Liver (tissue), 9 donors: Measurements from ENCODE around the gene CEP131. TPM values are rescaled to one million over a fixed set of nuclear protein-coding genes. Genes with fewer than 3 reads are reported as not detected.

Experiments used
- DNase-seq: peaks from one replicate; pipeline ENCODE4 v3.0.0-alpha.2; 2017; ENCODE audit warnings: low spot score
- H3K27ac ChIP-seq, 2 donors: one replicate each; pipeline ENCODE4 v1.7.0; 2013; ENCODE audit warnings: inconsistent platforms in 2 of 2, low read length in 2 of 2, control low read depth in 1 of 2, low read depth in 1 of 2, mild to moderate bottlenecking in 1 of 2
- H3K27me3 ChIP-seq, 4 donors: one replicate each; pipeline versions ENCODE4 v1.6.1 to v1.7.0; 2013; ENCODE audit warnings: low read length in 3 of 4, inconsistent platforms in 1 of 4, mild to moderate bottlenecking in 1 of 4, moderate library complexity in 1 of 4; ENCODE audit not compliant: control insufficient read depth in 4 of 4, insufficient read depth in 4 of 4
- H3K36me3 ChIP-seq, 4 donors: one replicate each; pipeline versions ENCODE4 v1.6.1 to v1.7.0; 2013; ENCODE audit warnings: low read length in 3 of 4, mild to moderate bottlenecking in 3 of 4, low read depth in 1 of 4, moderate library complexity in 1 of 4; ENCODE audit not compliant: control insufficient read depth in 4 of 4, insufficient read depth in 3 of 4
- H3K4me1 ChIP-seq, 4 donors: one replicate each; pipeline versions ENCODE4 v1.6.1 to v1.7.0; 2013; ENCODE audit warnings: low read length in 3 of 4, mild to moderate bottlenecking in 3 of 4, moderate library complexity in 1 of 4; ENCODE audit not compliant: control insufficient read depth in 4 of 4, insufficient read depth in 4 of 4
- H3K4me3 ChIP-seq, 3 donors: one replicate each; pipeline versions ENCODE4 v1.6.1 to v1.7.0; 2013; ENCODE audit warnings: low read length in 3 of 3, control low read depth in 1 of 3, low read depth in 1 of 3, mild to moderate bottlenecking in 1 of 3
- H3K9ac ChIP-seq, 2 donors: one replicate each; pipeline ENCODE4 v1.7.0; 2013; ENCODE audit warnings: low read length in 2 of 2, mild to moderate bottlenecking in 2 of 2, moderate library complexity in 2 of 2, control low read depth in 1 of 2, low read depth in 1 of 2
- H3K9me3 ChIP-seq, 4 donors: one replicate each; pipeline versions ENCODE4 v1.6.1 to v1.7.0; 2013; ENCODE audit warnings: low read length in 3 of 4; ENCODE audit not compliant: control insufficient read depth in 4 of 4
- CTCF ChIP-seq: fragments of 150-350 bp; IDR thresholded peaks from 2 replicates; pipeline ENCODE4 v1.5.1; 2017; ENCODE audit warnings: improper control_type of control experiment, low read depth, low read length; ENCODE audit not compliant: missing input control
- FOXA1 ChIP-seq: IDR thresholded peaks from 2 replicates; pipeline ENCODE4 v1.6.1; 2016; ENCODE audit warnings: antibody characterized with exemption
- FOXA2 ChIP-seq: IDR thresholded peaks from 2 replicates; pipeline ENCODE4 v1.6.1; 2016; ENCODE audit warnings: antibody characterized with exemption
- HNF4G ChIP-seq: IDR thresholded peaks from 2 replicates; pipeline ENCODE4 v1.6.1; 2016; ENCODE audit warnings: antibody characterized with exemption
- JUND ChIP-seq, 2 donors: IDR thresholded peaks; 2 replicates each; pipeline ENCODE4 v1.6.1; 2016; ENCODE audit warnings: antibody characterized with exemption in 2 of 2
- MAX ChIP-seq: IDR thresholded peaks from 2 replicates; pipeline ENCODE4 v1.6.1; 2016; ENCODE audit warnings: antibody characterized with exemption
- NR2F2 ChIP-seq: IDR thresholded peaks from 2 replicates; pipeline ENCODE4 v1.6.1; 2016; ENCODE audit warnings: antibody characterized with exemption
- REST ChIP-seq: IDR thresholded peaks from 2 replicates; pipeline ENCODE4 v1.6.1; 2016; ENCODE audit warnings: antibody characterized with exemption, mild to moderate bottlenecking
- RXRA ChIP-seq, 2 donors: IDR thresholded peaks; 2 replicates each; pipeline ENCODE4 v1.6.1; 2017 to 2018; ENCODE audit warnings: antibody characterized with exemption in 2 of 2, mild to moderate bottlenecking in 1 of 2
- TAF1 ChIP-seq: conservative IDR thresholded peaks from 2 replicates; pipeline ENCODE4 v1.6.1; 2016; ENCODE audit warnings: antibody characterized with exemption, mild to moderate bottlenecking
- YY1 ChIP-seq: IDR thresholded peaks from 2 replicates; pipeline ENCODE4 v1.6.1; 2016; ENCODE audit warnings: antibody characterized with exemption, mild to moderate bottlenecking
- ZBTB33 ChIP-seq: IDR thresholded peaks from 2 replicates; pipeline ENCODE4 v1.6.1; 2016; ENCODE audit warnings: antibody characterized with exemption
- WGBS: extraction: QIAGEN DNeasy Blood & Tissue Kit; methylation state at CpG from one replicate; pipeline ENCODE4 v1.1.7; 2013; 5-methylcytosine and 5-hydroxymethylcytosine counted together
- polyA plus RNA-seq, 2 donors: library from polyadenylated mRNA; stranded (reverse) in 1 of 2; unstranded in 1 of 2; fragments of 200-250 nt in 1 of 2; fragments of >200 nt in 1 of 2; fragmentation: Nextera tagmentation in 1 of 2; extraction: Ambion mirVana in 1 of 2; gene quantifications; one replicate each; pipeline versions ENCODE4 v1.2.1 to v1.2.3, GENCODE V29; 2013 to 2015
- total RNA-seq, 2 donors: library from RNA; depleted of rRNA; stranded (reverse); fragments of >200 nt; gene quantifications; one replicate each; pipeline ENCODE4 v1.2.3, GENCODE V29; 2014
- TF ChIP-seq, protein P1 (sequence below): IDR thresholded peaks from 2 replicates; pipeline ENCODE4 v1.6.1; 2016; ENCODE audit warnings: antibody characterized with exemption
- donor health status: healthy.
- donor health status: healthy.
- donor health status: healthy.
- donor health status: healthy.
- donor health status: healthy.

CEP131 gene
- total and polyA plus RNA-seq, 4 donors = 0.71 to 6.3 (median 2.2) TPM

DNA sequence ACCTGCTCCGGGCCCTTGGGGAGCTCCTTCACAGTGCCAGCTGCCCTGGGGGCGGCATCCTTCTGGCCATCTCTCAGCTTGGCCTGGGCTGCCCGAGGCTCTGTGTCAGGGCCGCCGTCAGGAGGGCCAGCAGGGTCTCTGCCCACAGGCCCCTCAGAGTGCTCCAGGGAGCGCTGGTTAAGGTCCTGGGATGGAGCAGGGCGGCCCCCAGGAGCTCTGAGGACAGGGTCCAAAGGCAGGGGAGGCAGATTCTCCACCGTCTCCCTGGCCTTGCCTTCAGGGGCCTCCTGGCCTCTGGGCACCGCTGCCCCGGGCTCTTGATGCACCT is 23.5 kb upstream of the CEP131 start:
- Histone ChIP-seq H3K9ac (no peak overlapping the region), H3K27ac (no peak overlapping the region), H3K9me3 (no peaks in the 10 kb centered on the region), H3K27me3 (no peaks in the 10 kb centered on the region), H3K36me3 (peaks cover 0 to 20% (median 14%) of the 10 kb centered on the region in 4 donors), H3K4me3 (no peak overlapping the region), H3K4me1 (peaks cover 0 to 6% (median 0%) of the 10 kb centered on the region in 4 donors)
- no peak for DNase-seq
- 95% methylated on average over 10 of the region's 10 CpGs for WGBS
- TF ChIP-seq, protein P1, sequence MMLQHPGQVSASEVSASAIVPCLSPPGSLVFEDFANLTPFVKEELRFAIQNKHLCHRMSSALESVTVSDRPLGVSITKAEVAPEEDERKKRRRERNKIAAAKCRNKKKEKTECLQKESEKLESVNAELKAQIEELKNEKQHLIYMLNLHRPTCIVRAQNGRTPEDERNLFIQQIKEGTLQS = no peak
- TF ChIP-seq ZBTB33 (no peak), RXRA (IDR thresholded peaks at IDR 0.05) (no peak), FOXA1 (no peak), CTCF (no peak), HNF4G (no peak), NR2F2 (no peak), JUND (IDR thresholded peaks at IDR 0.05) (no peak), FOXA2 (no peak), REST (no peak), MAX (no peak), TAF1 (no peak)

- Histone ChIP-seq H3K4me3 (no peak overlapping the region), H3K27ac (no peak overlapping the region), H3K27me3 (no peaks in the 10 kb centered on the region), H3K36me3 (peaks cover 0 to 15% (median 10%) of the 10 kb centered on the region in 4 donors), H3K4me1 (peaks cover 0 to 6% (median under 1%) of the 10 kb centered on the region in 4 donors), H3K9ac (no peak overlapping the region), H3K9me3 (no peaks in the 10 kb centered on the region)
- DNase-seq = no peak
- TF ChIP-seq YY1 (no peak), FOXA2 (no peak)
- WGBS = 73% methylated on average over 37 of the region's 37 CpGs
Measured at GRCh38 chr17:81245665-81246342, 23.0 kb upstream of the CEP131 start.
